ENCODE results near the gene GNAQ.

GNAQ gene

GRCh38 chr9:77680581-77680980, 351.0 kb downstream of the GNAQ start:
- H3K4me3 ChIP-seq (replicated peaks; ENCODE audit: low read depth, low read length), result no peak overlapping the region
- TF ChIP-seq CTCF (IDR thresholded peaks at IDR 0.05; ENCODE audit: low read depth, low read length, missing control alignments), result no peak
- no peak for DNase-seq (ENCODE audit: extremely low read depth, low read depth)

GRCh38 chr9:77679661-77680368, 351.8 kb downstream of the GNAQ start:
- DNase-seq (ENCODE audit: extremely low read depth, low read depth), result no peak
- no peak for TF ChIP-seq CTCF (IDR thresholded peaks at IDR 0.05; ENCODE audit: low read depth, low read length, missing control alignments)
- no peak overlapping the region for H3K4me3 ChIP-seq (replicated peaks; ENCODE audit: low read depth, low read length)

GRCh38 chr9:77679088-77679487, 352.5 kb downstream of the GNAQ start:
- H3K4me3 ChIP-seq (replicated peaks; ENCODE audit: low read depth, low read length), result no peak overlapping the region
- TF ChIP-seq CTCF (IDR thresholded peaks at IDR 0.05; ENCODE audit: low read depth, low read length, missing control alignments), result no peak
- DNase-seq (ENCODE audit: extremely low read depth, low read depth), result no peak

GRCh38 chr9:77677957-77678535, 353.6 kb downstream of the GNAQ start:
- no peak overlapping the region for H3K4me3 ChIP-seq (replicated peaks; ENCODE audit: low read depth, low read length)
- DNase-seq (ENCODE audit: extremely low read depth, low read depth), result no peak
- no peak for TF ChIP-seq CTCF (IDR thresholded peaks at IDR 0.05; ENCODE audit: low read depth, low read length, missing control alignments)

GRCh38 chr9:77677397-77677796, 354.2 kb downstream of the GNAQ start:
- no peak overlapping the region for H3K4me3 ChIP-seq (replicated peaks; ENCODE audit: low read depth, low read length)
- no peak for TF ChIP-seq CTCF (IDR thresholded peaks at IDR 0.05; ENCODE audit: low read depth, low read length, missing control alignments)
- no peak for DNase-seq (ENCODE audit: extremely low read depth, low read depth)

GRCh38 chr9:77673941-77674791, 357.4 kb downstream of the GNAQ start:
- no peak for DNase-seq (ENCODE audit: extremely low read depth, low read depth)
- no peak for TF ChIP-seq CTCF (IDR thresholded peaks at IDR 0.05; ENCODE audit: low read depth, low read length, missing control alignments)
- H3K4me3 ChIP-seq (replicated peaks; ENCODE audit: low read depth, low read length), result no peak overlapping the region
